Lung (tissue), 12 donors: ENCODE results near the gene DAG1. TPM values are rescaled to one million over a fixed set of nuclear protein-coding genes. Genes with fewer than 3 reads are reported as not detected.

Source experiments
- ATAC-seq: fragments of 200-7000 bp; cut with Tn5 transposase; one replicate; pipeline ENCODE4 v1.9.1; 2020; ENCODE audit warnings: moderate number of reproducible peaks; ENCODE audit not compliant: insufficient read depth, low FRiP score
- DNase-seq, 3 donors: peaks; one replicate each; pipeline ENCODE4 v3.0.0-alpha.2; 2013 to 2017
- H3K27ac ChIP-seq, 2 donors: one replicate each; pipeline ENCODE4 v1.5.1; 2013; ENCODE audit warnings: mild to moderate bottlenecking in 2 of 2, moderate library complexity in 2 of 2, control low read depth in 1 of 2, inconsistent platforms in 1 of 2, low read depth in 1 of 2, low read length in 1 of 2
- H3K27me3 ChIP-seq, 3 donors: one replicate each; pipeline ENCODE4 v1.5.1; 2013; ENCODE audit warnings: low read length in 2 of 3; ENCODE audit not compliant: control insufficient read depth in 3 of 3, insufficient read depth in 3 of 3
- H3K36me3 ChIP-seq, 4 donors: one replicate each; pipeline ENCODE4 v1.5.1; 2013; ENCODE audit warnings: low read length in 4 of 4, mild to moderate bottlenecking in 1 of 4, moderate library complexity in 1 of 4; ENCODE audit not compliant: control insufficient read depth in 4 of 4, insufficient read depth in 4 of 4
- H3K4me1 ChIP-seq, 5 donors: one replicate each; pipeline ENCODE4 v1.5.1; 2013; ENCODE audit warnings: low read length in 5 of 5, mild to moderate bottlenecking in 2 of 5, moderate library complexity in 1 of 5; ENCODE audit not compliant: control insufficient read depth in 5 of 5, insufficient read depth in 5 of 5
- H3K4me3 ChIP-seq: one replicate; pipeline ENCODE4 v1.5.1; 2013; ENCODE audit warnings: mild to moderate bottlenecking, control low read depth, moderate library complexity
- H3K9ac ChIP-seq, 2 donors: one replicate each; pipeline ENCODE4 v1.5.1; 2013; ENCODE audit warnings: low read length in 2 of 2, control low read depth in 1 of 2; ENCODE audit not compliant: insufficient read depth in 1 of 2
- H3K9me3 ChIP-seq, 4 donors: one replicate each; pipeline ENCODE4 v1.5.1; 2013; ENCODE audit warnings: low read length in 3 of 4, mild to moderate bottlenecking in 1 of 4, moderate library complexity in 1 of 4; ENCODE audit not compliant: control insufficient read depth in 4 of 4, insufficient read depth in 3 of 4
- WGBS, 2 donors: extraction: QIAGEN DNeasy Blood & Tissue Kit; methylation state at CpG; one replicate each; pipeline ENCODE4 v1.1.7; 2013; 5-methylcytosine and 5-hydroxymethylcytosine counted together
- polyA plus RNA-seq, 2 donors: library from polyadenylated mRNA; stranded (reverse); fragments of 200-250 nt; gene quantifications; one replicate each; pipeline ENCODE4 v1.2.1, GENCODE V29; 2013
- total RNA-seq, 2 donors: library from RNA; depleted of rRNA in 1 of 2; stranded (reverse); fragments of >200 nt in 1 of 2; gene quantifications; one replicate each; pipeline ENCODE4 v1.2.1, GENCODE V29; 2014 to 2021
- TF ChIP-seq, protein P1 (sequence below): IDR thresholded peaks from 2 replicates; pipeline ENCODE4 v1.5.1; 2012; ENCODE audit warnings: mild to moderate bottlenecking; ENCODE audit errors: control extremely low read depth, extremely low read depth
- donor health status: control.
- donor health status: control.
- donor health status: Bipolar disorder and iron deficiency.
- donor health status: healthy.
- donor health status: DM: yes; HTN: yes; CAD: no.

DAG1 gene
- total and polyA plus RNA-seq, 4 donors: 18.2 to 100 (median 38.0) TPM

GRCh38 chr3:49554633-49555265, 84.7 kb downstream of the DAG1 start:
- Histone ChIP-seq H3K9me3 (peaks cover 0 to 3% (median 0%) of the 10 kb centered on the region in 4 donors), H3K4me1 (peaks cover 4 to 17% (median 10%) of the 10 kb centered on the region in 5 donors), H3K27me3 (peaks cover 0 to 3% (median 3%) of the 10 kb centered on the region in 3 donors), H3K4me3 (peak overlapping the region; percentile 31), H3K36me3 (no peaks in the 10 kb centered on the region), H3K27ac (no peak overlapping the region), H3K9ac (no peak overlapping the region)
- DNase-seq (no peak), ATAC-seq (peak; percentile 90)
- WGBS, 2 donors: 1% methylated on average over 42 to 66 of the region's 66 CpGs
- TF ChIP-seq, protein P1, sequence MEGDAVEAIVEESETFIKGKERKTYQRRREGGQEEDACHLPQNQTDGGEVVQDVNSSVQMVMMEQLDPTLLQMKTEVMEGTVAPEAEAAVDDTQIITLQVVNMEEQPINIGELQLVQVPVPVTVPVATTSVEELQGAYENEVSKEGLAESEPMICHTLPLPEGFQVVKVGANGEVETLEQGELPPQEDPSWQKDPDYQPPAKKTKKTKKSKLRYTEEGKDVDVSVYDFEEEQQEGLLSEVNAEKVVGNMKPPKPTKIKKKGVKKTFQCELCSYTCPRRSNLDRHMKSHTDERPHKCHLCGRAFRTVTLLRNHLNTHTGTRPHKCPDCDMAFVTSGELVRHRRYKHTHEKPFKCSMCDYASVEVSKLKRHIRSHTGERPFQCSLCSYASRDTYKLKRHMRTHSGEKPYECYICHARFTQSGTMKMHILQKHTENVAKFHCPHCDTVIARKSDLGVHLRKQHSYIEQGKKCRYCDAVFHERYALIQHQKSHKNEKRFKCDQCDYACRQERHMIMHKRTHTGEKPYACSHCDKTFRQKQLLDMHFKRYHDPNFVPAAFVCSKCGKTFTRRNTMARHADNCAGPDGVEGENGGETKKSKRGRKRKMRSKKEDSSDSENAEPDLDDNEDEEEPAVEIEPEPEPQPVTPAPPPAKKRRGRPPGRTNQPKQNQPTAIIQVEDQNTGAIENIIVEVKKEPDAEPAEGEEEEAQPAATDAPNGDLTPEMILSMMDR: no peak

DNA sequence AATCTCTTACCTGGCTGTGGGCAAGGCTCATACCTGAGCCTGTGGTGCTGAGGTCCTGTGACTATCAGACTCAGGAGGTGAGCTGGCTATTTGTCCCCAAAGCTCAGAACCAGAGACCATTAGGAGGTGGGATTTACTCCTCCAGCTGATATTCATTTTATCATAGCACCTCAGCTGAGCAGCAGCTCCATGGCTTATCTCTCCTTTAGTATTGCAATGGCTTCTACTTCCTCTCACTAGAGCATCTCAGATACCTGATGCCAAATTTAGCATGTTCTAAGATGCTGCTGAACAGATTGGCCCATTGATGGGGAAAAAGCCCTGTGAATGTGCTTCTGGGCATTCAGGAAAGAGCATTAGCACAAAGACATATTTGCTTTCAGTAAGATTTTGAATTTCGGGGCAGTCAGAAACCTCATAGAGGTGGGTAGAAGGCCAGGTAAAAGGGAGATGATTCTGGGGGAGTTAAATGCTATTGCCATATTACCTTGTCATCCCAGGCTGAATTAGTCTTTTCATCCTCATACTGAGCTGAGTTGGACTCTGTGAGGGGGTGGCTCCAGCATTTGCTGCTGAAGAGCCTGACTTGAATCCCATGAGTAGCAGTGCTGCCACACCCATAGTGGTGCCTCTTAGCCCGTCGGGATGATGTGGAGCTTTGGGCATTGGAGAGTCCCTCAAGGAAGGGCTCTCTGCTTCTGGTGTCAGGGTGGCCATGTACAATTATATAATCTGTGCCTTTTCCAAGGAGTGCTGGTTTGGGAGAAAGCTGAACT, 86.6 kb downstream of the DAG1 start:
- no peak for ATAC-seq
- DNase-seq: no peak
- Histone ChIP-seq H3K4me3 (no peak overlapping the region), H3K9me3 (peaks cover 0 to 3% (median 0%) of the 10 kb centered on the region in 4 donors), H3K27me3 (peaks cover 0 to 3% (median 3%) of the 10 kb centered on the region in 3 donors), H3K4me1 (peaks cover 4 to 17% (median 10%) of the 10 kb centered on the region in 5 donors), H3K36me3 (no peaks in the 10 kb centered on the region), H3K27ac (no peak overlapping the region), H3K9ac (no peak overlapping the region)
- TF ChIP-seq, protein P1: no peak
- WGBS, 2 donors: 92% methylated on average over 3 of the region's 3 CpGs

GRCh38 chr3:49563040-49563578, 93.0 kb downstream of the DAG1 start:
- no peak for DNase-seq
- 66 to 69% methylated on average over 4 of the region's 4 CpGs for WGBS, 2 donors

More at GRCh38 chr3:49563040-49563578, 93.0 kb downstream of the DAG1 start:
- Histone ChIP-seq H3K36me3 (no peaks in the 10 kb centered on the region), H3K9me3 (no peaks in the 10 kb centered on the region), H3K4me1 (no peaks in the 10 kb centered on the region), H3K27me3 (peaks cover 0 to 2% (median 0%) of the 10 kb centered on the region in 3 donors), H3K4me3 (no peak overlapping the region), H3K27ac (no peak overlapping the region), H3K9ac (no peak overlapping the region)
- no peak for ATAC-seq
- TF ChIP-seq, protein P1: no peak
